IMR-90 (cell line): Measurements from ENCODE around the gene KLF13. TPM values are rescaled to one million over a fixed set of nuclear protein-coding genes. Genes with fewer than 3 reads are reported as not detected.

Experiments
- ATAC-seq: fragments of 200-7000 bp; cut with Tn5 transposase; 2 replicates; pipeline ENCODE4 v1.9.1; 2020; ENCODE audit warnings: low read depth, mild to moderate bottlenecking, moderate library complexity
- BruUV-seq: library from RNA; stranded (reverse); fragments of 400-500 nt; replicated peaks from 2 replicates; lab custom pipeline; 2021; lab: Mats Ljungman, UMichigan
- CTCF ChIA-PET: fragments of 300-600 bp; formaldehyde crosslinking; extraction: SDS; loops from one replicate; lab custom pipeline; 2021; ENCODE audit warnings: antibody characterized with exemption; lab: Yijun Ruan, JAX
- POLR2A ChIA-PET: fragments of 300-600 bp; sonication (Branson Sonifier 250); formaldehyde crosslinking; loops from one replicate; lab custom pipeline; 2022; ENCODE audit warnings: antibody characterized with exemption; ENCODE audit not compliant: unreplicated experiment; lab: Charles Lee
- DNase-seq: peaks from one replicate; pipeline ENCODE4 v3.0.0; 2013
- H2AFZ ChIP-seq: replicated peaks from 2 replicates; pipeline ENCODE3; 2013; ENCODE audit warnings: low read length, mild to moderate bottlenecking; ENCODE audit not compliant: poor library complexity
- H2AK5ac ChIP-seq: 2 replicates; pipeline ENCODE4 v1.6.1; 2013; ENCODE audit warnings: low read depth, low read length, inconsistent platforms
- H2AK9ac ChIP-seq: replicated peaks from 2 replicates; pipeline ENCODE3; 2013; ENCODE audit warnings: mild to moderate bottlenecking, low read depth, low read length, moderate library complexity; ENCODE audit not compliant: poor library complexity
- H2BK120ac ChIP-seq: 2 replicates; pipeline ENCODE4 v1.6.1; 2013; ENCODE audit warnings: low read depth, low read length, inconsistent platforms
- H2BK15ac ChIP-seq: 3 replicates; pipeline ENCODE4 v1.6.1; 2013; ENCODE audit warnings: low read depth, low read length, inconsistent platforms
- H2BK20ac ChIP-seq: 2 replicates; pipeline ENCODE4 v1.6.1; 2013; ENCODE audit warnings: low read depth, mild to moderate bottlenecking, inconsistent platforms, low read length, moderate library complexity
- H2BK5ac ChIP-seq: 2 replicates; pipeline ENCODE4 v1.6.1; 2013; ENCODE audit warnings: mild to moderate bottlenecking, low read depth, low read length, inconsistent platforms; ENCODE audit not compliant: poor library complexity, severe bottlenecking
- H3K14ac ChIP-seq: replicated peaks from 2 replicates; pipeline ENCODE4 v1.6.1; 2013; ENCODE audit warnings: low read depth, low read length, inconsistent platforms
- H3K18ac ChIP-seq: 2 replicates; pipeline ENCODE4 v1.6.1; 2013; ENCODE audit warnings: low read depth, low read length, control low read depth
- H3K23ac ChIP-seq: 2 replicates; pipeline ENCODE4 v1.6.1; 2013; ENCODE audit warnings: low read depth, low read length, inconsistent platforms
- H3K27ac ChIP-seq: 2 replicates; pipeline ENCODE4 v1.5.1; 2013; ENCODE audit warnings: mild to moderate bottlenecking, control low read depth, low read length; ENCODE audit not compliant: insufficient read depth
- H3K27me3 ChIP-seq: 2 replicates; pipeline ENCODE4 v1.6.1; 2013; ENCODE audit warnings: low read length; ENCODE audit not compliant: control insufficient read depth, insufficient read depth
- H3K36me3 ChIP-seq: 2 replicates; pipeline ENCODE4 v1.6.1; 2013; ENCODE audit warnings: low read length, mixed read lengths; ENCODE audit not compliant: control insufficient read depth, insufficient read depth
- H3K4ac ChIP-seq: 2 replicates; pipeline ENCODE4 v1.6.1; 2013; ENCODE audit warnings: low read depth, low read length, inconsistent platforms
- H3K4me1 ChIP-seq: 2 replicates; pipeline ENCODE4 v1.6.1; 2013; ENCODE audit warnings: low read length, mixed read lengths; ENCODE audit not compliant: control insufficient read depth, insufficient read depth
- H3K4me2 ChIP-seq: 2 replicates; pipeline ENCODE4 v1.6.1; 2013; ENCODE audit warnings: low read depth, mild to moderate bottlenecking, control low read depth, low read length, moderate library complexity
- H3K4me3 ChIP-seq: 2 replicates; pipeline ENCODE4 v1.5.1; 2013; ENCODE audit warnings: low read depth, mild to moderate bottlenecking, control low read depth, low read length, moderate library complexity; ENCODE audit not compliant: insufficient read depth
- H3K56ac ChIP-seq: 2 replicates; pipeline ENCODE4 v1.6.1; 2013; ENCODE audit warnings: low read length, inconsistent platforms; ENCODE audit not compliant: insufficient read depth; ENCODE audit errors: extremely low read depth
- H3K79me1 ChIP-seq, 2 experiments: 2 replicates each; pipeline ENCODE4 v1.6.1; 2013; ENCODE audit warnings: low read length in 2 of 2, inconsistent platforms in 1 of 2, low read depth in 1 of 2
- H3K9ac ChIP-seq: 2 replicates; pipeline ENCODE4 v1.6.1; 2013; ENCODE audit warnings: low read depth, low read length, control low read depth
- H3K9me1 ChIP-seq: 2 replicates; pipeline ENCODE4 v1.6.1; 2013; ENCODE audit warnings: low read length, inconsistent platforms; ENCODE audit not compliant: insufficient read depth
- H3K9me3 ChIP-seq: 2 replicates; pipeline ENCODE4 v1.6.1; 2013; ENCODE audit warnings: low read length; ENCODE audit not compliant: control insufficient read depth, insufficient read depth
- H4K20me1 ChIP-seq: 2 replicates; pipeline ENCODE4 v1.6.1; 2013; ENCODE audit warnings: low read length, inconsistent platforms; ENCODE audit not compliant: insufficient read depth
- H4K5ac ChIP-seq: 2 replicates; pipeline ENCODE4 v1.6.1; 2013; ENCODE audit warnings: mild to moderate bottlenecking, low read depth, low read length, control low read depth
- H4K8ac ChIP-seq, 2 experiments: 2 replicates each; pipeline ENCODE4 v1.6.1; 2013; ENCODE audit warnings: low read depth in 2 of 2, low read length in 2 of 2, control low read depth in 1 of 2, inconsistent platforms in 1 of 2
- H4K91ac ChIP-seq: 2 replicates; pipeline ENCODE4 v1.6.1; 2013; ENCODE audit warnings: low read depth, low read length, inconsistent platforms; ENCODE audit not compliant: insufficient read depth
- CEBPB ChIP-seq: IDR thresholded peaks from 2 replicates; pipeline ENCODE4 v1.6.1; 2012; ENCODE audit warnings: low read depth, low read length, improper control_type of control experiment
- CHD1 ChIP-seq: IDR thresholded peaks from 2 replicates; pipeline ENCODE4 v1.6.1; 2012; ENCODE audit warnings: low read depth, low read length, improper control_type of control experiment
- FOS ChIP-seq: fragments of 150-350 bp; IDR thresholded peaks from 2 replicates; pipeline ENCODE4 v1.6.1; 2016; ENCODE audit warnings: low read depth, low read length
- MAZ ChIP-seq: IDR thresholded peaks from 2 replicates; pipeline ENCODE4 v1.6.1; 2012; ENCODE audit warnings: low read depth, mild to moderate bottlenecking, low read length, improper control_type of control experiment, moderate library complexity, borderline replicate concordance
- POLR2A ChIP-seq: IDR thresholded peaks from 2 replicates; pipeline ENCODE4 v1.6.1; 2012; ENCODE audit warnings: mild to moderate bottlenecking, low read depth, low read length
- RAD21 ChIP-seq: IDR thresholded peaks from 2 replicates; pipeline ENCODE4 v1.6.1; 2012; ENCODE audit warnings: low read length, improper control_type of control experiment
- RFX5 ChIP-seq: IDR thresholded peaks from 2 replicates; pipeline ENCODE4 v1.8.0; 2012; ENCODE audit warnings: low read depth, mild to moderate bottlenecking, low read length, moderate library complexity
- SMC3 ChIP-seq: fragments of 150-350 bp; IDR thresholded peaks from 2 replicates; pipeline ENCODE4 v1.6.1; 2016; ENCODE audit warnings: low read depth, mild to moderate bottlenecking, antibody characterized with exemption, low read length, moderate library complexity
- USF2 ChIP-seq: fragments of 150-350 bp; IDR thresholded peaks from 2 replicates; pipeline ENCODE4 v1.6.1; 2017; ENCODE audit warnings: mild to moderate bottlenecking, antibody characterized with exemption, low read length, low read depth
- WGBS, 2 experiments: methylation state at CpG; one replicate each; pipeline versions ENCODE4 v1.1.5 to v1.1.7; 2013; ENCODE audit warnings: missing lambda C conversion rate in 2 of 2; ENCODE audit not compliant: insufficient read length in 1 of 2; ENCODE audit errors: extremely low coverage in 2 of 2; 5-methylcytosine and 5-hydroxymethylcytosine counted together
- dilution Hi-C: fragments of 300-500 bp; cut with HindIII; formaldehyde crosslinking; loops from one replicate; pipeline ENCODE4 v1.14.3; 2018; ENCODE audit warnings: low sequenced_read_pairs; ENCODE audit not compliant: unreplicated experiment
- in situ Hi-C: fragments of 300-500 bp; cut with MboI; formaldehyde crosslinking; loops from 3 replicates; pipeline ENCODE4 v1.14.3; 2019; ENCODE audit warnings: low sequenced_read_pairs, inconsistent platforms, mixed read lengths
- intact Hi-C: fragments of 100-400 bp; cut with micrococcal nuclease; formaldehyde crosslinking; loops from 2 replicates; pipeline ENCODE4 v1.10.0; 2022
- polyA plus RNA-seq, 3 experiments: library from polyadenylated mRNA; depleted of rRNA; stranded (reverse); fragments of >200 nt; gene quantifications; 2 replicates each; pipeline ENCODE4 v1.2.3, GENCODE V29; 2012; ENCODE audit warnings: low replicate concordance in 1 of 3
- total RNA-seq: library from RNA; depleted of rRNA; stranded (reverse); fragments of >200 nt; gene quantifications from 2 replicates; pipeline ENCODE4 v1.2.3, GENCODE V29; 2012

The KLF13 gene
- total and polyA plus RNA-seq, 2 of the 4 experiments (the other 2 are of a cell fraction) = 9.5 to 10.6 TPM

- Histone ChIP-seq H3K56ac (no peak overlapping the region), H2AFZ (no peak overlapping the region), H3K23ac (no peak overlapping the region), H3K27ac (no peak overlapping the region), H3K4ac (no peak overlapping the region), H3K4me3 (no peak overlapping the region), H4K5ac (no peak overlapping the region), H3K14ac (no peak overlapping the region), H3K79me1 (no peaks in the 10 kb centered on the region), H3K4me1 (no peaks in the 10 kb centered on the region), H3K4me2 (no peak overlapping the region), H3K9me1 (0 out of 2 replicates have a peak, but pooled peaks cover 3% of the 10 kb centered on the region), H3K36me3 (no peaks in the 10 kb centered on the region), H3K18ac (no peak overlapping the region), H2BK5ac (no peak overlapping the region), H2AK5ac (no peak overlapping the region), H4K8ac (no peak overlapping the region), H4K91ac (no peak overlapping the region), H3K9ac (no peak overlapping the region), H2BK20ac (no peak overlapping the region), H3K9me3 (peaks cover 5% of the 10 kb centered on the region; the same call in 1 of the 2 replicates), H3K27me3 (no peaks in the 10 kb centered on the region), H4K20me1 (no peaks in the 10 kb centered on the region), H2AK9ac (no peak overlapping the region), H2BK120ac (no peak overlapping the region), H2BK15ac (no peak overlapping the region)
- in situ Hi-C loops = no loop called here
- ChIA-PET POLR2A (no interaction called here), CTCF (interaction anchor here (0.8 kb wide), 1 partner anchor 10 kb away, joined by 4 read pairs; no protein-coding TSS in a partner anchor)
- WGBS, 2 experiments = 90% methylated on average over 2 of the region's 3 CpGs; no CpG with 5 or more reads in 1 of the 2 experiments
- TF ChIP-seq CHD1 (no peak), CEBPB (no peak), FOS (no peak), MAZ (no peak), POLR2A (no peak), SMC3 (no peak), RAD21 (no peak), RFX5 (no peak), USF2 (no peak)
- ATAC-seq = no peak
- BruUV-seq = no TSS peak
- intact Hi-C loops = no loop called here
- DNase-seq = no peak
- dilution Hi-C loops = no loop called here
Measured at GRCh38 chr15:31408724-31409123, 82.1 kb downstream of the KLF13 start.
